ENCODE data around the gene MCC.

DNA sequence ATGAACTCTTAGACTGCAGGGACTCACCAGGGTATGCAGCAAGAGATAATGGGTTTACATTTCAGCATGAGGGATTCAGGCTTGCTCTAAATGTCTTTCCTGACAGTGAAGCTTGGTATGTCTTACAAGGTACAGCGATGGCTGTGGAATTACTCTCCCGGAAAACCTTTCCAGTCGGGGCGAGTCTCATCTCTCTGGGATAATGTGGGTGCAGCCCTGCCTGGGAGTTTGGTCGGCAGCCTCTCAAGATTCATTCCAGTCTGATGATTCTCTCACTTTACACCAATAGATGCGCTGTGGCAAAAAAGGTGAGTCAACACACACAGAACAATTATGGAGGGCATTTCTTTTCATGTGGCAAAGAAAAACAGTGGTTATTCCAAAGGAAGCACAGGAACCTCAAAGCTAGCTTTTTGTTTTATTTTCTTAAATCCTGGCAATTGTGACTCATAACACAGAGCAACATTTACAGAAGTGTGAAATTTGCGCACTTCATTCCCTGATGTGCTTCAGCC, 321.3 kb downstream of the MCC start:
- TF ChIP-seq, protein P1, sequence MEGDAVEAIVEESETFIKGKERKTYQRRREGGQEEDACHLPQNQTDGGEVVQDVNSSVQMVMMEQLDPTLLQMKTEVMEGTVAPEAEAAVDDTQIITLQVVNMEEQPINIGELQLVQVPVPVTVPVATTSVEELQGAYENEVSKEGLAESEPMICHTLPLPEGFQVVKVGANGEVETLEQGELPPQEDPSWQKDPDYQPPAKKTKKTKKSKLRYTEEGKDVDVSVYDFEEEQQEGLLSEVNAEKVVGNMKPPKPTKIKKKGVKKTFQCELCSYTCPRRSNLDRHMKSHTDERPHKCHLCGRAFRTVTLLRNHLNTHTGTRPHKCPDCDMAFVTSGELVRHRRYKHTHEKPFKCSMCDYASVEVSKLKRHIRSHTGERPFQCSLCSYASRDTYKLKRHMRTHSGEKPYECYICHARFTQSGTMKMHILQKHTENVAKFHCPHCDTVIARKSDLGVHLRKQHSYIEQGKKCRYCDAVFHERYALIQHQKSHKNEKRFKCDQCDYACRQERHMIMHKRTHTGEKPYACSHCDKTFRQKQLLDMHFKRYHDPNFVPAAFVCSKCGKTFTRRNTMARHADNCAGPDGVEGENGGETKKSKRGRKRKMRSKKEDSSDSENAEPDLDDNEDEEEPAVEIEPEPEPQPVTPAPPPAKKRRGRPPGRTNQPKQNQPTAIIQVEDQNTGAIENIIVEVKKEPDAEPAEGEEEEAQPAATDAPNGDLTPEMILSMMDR (IDR thresholded peaks at IDR 0.05): no peak
- no peak for TF ChIP-seq POLR2AphosphoS5 (IDR thresholded peaks at IDR 0.05)

All from breast epithelium (tissue), 3 donors.